HG02588 (cell line): ENCODE measurements around the gene GET4.
A peak's percentile ranks its signal among the peaks of the same experiment; 100 is the strongest.
"Not testable (repeated sequence)": the region's sequence is repeated elsewhere in the genome, so short reads cannot be mapped to it uniquely, and the experiment has no call there.

Source experiments
- ATAC-seq: cut with Tn5 transposase; IDR thresholded peaks from one replicate; pipeline ENCODE4 v1.9.1; 2021; ENCODE audit warnings: mild to moderate bottlenecking, moderate library complexity; ENCODE audit not compliant: unreplicated experiment

GET4 gene

DNA sequence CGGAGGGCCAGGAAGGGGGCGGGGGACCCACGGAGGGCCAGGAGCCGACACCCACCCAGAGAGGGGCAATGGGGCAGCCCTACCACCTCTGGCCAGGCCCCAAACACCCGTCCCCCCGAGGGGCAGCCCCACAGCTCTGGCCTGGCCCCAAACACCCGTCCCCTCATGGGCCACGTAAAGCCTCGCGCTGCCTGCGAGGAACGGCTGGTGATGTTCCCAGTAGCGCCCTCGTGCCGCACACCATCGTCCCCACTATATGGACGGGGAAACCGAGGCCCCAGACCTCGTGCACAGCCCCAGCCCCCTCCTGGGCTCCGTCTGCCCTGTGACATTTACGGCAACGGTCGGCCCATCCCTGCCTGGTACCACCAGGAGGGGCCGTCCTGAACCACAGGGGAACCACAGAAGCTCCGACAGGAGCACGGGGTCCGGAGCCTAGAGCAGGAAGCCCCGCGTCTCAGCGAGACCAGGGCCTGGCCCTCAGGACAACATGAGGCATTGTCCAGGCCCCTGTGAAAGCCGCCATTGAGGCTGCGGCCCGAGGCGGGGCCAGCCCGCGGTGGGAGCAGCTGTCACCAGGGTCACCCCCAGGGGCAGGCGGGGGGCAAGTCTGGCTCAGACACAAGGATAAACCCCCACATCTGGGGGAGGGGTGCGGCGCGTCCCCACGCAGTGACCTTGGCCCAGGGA lies 35.6 kb downstream of the GET4 start:
- ATAC-seq: no peak

GRCh38 chr7:913736-914520 lies 37.6 kb downstream of the GET4 start:
- ATAC-seq: no peak

DNA sequence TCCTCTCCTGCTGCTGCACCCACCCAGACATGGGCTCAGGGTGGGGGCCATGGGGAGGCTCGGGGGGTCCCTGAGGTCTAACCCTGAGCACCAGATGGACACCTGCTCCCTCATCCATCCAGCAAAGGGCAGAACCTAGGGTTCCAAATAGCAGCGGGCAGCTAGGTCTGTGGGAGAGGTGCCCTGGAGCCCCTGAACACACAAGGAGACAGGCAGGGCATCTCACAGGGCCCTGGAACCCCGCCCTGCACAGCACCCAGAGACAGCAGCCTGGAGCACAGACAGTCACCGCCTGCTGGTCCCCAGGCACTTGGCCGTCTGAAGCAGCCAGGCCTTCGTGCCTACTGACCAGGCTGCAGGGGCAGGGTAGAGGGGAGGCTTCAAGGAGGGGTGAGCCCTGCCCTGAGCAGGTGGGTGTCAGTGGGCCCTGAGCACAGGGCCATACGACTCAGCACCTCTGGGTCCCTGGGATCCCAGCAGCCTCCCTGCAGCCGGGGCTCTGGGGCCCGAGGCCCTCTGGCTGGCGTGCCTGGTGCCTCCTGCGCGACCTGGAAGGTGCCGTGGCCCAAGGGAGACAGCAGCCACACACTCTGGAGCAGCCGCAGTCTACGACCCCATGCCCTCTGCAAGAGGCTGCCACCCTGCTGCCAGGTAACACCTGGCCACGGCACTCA lies 38.3 kb downstream of the GET4 start:
- no peak for ATAC-seq

GRCh38 chr7:915291-916218 lies 39.2 kb downstream of the GET4 start:
- ATAC-seq: no peak

GRCh38 chr7:916291-916941 lies 40.1 kb downstream of the GET4 start:
- ATAC-seq: no peak

DNA sequence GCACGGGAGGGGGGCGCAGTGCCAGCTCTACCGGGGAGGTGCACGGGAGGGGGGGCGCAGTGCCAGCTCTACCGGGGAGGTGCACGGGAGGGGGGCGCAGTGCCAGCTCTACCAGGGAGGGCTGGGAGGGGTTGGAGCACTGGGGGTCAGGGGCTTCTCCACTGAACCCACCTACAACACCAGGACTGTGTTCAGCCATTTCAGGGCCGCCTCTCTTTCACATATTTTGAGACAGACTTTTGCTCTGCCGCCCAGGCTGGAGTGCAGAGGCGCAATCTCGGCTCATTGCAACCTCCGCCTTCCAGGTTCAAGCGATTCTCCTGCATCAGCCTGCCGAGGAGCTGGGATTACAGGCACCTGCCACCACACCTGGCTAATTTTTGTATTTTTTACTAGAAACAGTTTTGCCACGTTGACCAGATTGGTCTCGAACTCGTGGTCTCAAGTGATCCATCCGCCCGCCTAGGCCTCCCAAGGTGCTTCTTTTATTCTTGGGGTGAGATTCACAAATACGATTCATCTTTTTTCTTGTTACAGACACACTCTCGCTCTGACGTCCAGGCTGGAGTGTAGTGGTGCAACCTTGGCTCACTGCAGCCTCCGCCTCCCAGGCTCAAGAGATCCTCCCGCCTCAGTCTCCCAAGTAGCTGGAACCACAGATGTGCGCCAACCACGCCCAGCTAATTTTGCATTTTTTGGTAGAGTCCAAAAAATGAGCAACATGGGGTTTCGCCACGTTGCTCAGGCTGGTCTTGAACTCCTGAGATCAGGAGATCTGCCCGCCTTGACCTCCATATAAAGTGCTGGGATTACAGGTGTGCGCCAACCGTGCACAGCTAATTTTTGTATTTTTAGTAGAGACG lies 41.1 kb downstream of the GET4 start:
- no peak for ATAC-seq

- no peak for ATAC-seq
Observed at GRCh38 chr7:918118-918425, 41.7 kb downstream of the GET4 start.

GRCh38 chr7:918441-919113 lies 42.2 kb downstream of the GET4 start:
- no peak for ATAC-seq

GRCh38 chr7:919114-919442 lies 42.7 kb downstream of the GET4 start:
- ATAC-seq: no peak

DNA sequence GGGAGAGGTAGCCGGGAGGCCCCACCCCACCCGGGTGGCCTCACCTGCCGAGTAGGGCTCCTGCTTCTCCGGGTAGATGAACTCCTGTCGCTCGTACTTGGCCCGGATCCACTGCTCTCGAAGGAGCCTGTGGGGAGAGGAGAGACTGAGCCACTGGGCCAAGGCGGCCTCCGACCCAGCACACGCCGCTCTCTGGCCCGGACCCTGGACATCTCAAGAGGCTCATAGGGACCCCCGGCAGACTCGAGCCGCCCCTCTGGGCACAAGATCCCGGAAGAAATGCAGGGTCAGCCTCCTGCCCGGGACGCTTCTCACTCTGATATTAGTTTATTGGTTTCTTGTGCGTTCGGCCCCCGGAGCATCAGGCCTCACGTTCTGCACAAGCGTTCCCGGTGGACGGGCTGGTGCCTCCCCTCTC lies 43.6 kb downstream of the GET4 start:
- ATAC-seq: no peak

DNA sequence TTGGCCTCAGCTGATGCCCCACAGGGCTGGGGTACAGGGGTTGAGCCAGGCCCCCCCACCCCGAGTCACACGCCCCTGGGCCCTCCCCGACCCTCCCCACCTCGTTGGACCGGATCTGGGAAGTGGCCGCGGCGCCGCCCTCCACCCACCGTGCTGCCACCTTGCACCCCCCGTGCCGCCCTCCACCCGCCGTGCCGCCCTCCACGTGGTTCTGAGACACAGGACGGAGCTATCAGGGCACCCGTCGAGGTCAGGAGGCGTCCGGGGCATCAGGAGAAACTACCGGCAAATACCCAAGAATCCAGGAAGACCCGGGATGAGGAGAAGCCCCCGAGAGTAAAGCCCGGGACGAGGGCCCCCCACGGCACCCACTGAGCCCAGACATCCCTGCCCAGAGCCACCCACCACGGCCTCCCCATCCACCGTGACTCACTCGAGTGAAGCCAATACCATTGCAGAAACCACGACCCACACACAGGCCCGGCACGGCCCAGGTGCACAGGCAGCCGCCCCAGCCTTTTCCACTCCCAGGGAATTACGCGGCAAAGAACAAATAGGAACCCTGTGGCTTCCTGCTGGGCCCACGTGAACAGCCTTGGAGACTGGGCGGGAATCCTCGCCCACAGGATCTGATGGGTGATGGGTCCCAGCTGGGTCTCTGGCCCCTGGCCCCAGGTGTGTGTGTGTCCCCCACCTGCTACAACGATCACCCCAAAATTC lies 44.2 kb downstream of the GET4 start:
- ATAC-seq: no peak

- no peak for ATAC-seq
Observed at GRCh38 chr7:921071-921461, 44.7 kb downstream of the GET4 start.

DNA sequence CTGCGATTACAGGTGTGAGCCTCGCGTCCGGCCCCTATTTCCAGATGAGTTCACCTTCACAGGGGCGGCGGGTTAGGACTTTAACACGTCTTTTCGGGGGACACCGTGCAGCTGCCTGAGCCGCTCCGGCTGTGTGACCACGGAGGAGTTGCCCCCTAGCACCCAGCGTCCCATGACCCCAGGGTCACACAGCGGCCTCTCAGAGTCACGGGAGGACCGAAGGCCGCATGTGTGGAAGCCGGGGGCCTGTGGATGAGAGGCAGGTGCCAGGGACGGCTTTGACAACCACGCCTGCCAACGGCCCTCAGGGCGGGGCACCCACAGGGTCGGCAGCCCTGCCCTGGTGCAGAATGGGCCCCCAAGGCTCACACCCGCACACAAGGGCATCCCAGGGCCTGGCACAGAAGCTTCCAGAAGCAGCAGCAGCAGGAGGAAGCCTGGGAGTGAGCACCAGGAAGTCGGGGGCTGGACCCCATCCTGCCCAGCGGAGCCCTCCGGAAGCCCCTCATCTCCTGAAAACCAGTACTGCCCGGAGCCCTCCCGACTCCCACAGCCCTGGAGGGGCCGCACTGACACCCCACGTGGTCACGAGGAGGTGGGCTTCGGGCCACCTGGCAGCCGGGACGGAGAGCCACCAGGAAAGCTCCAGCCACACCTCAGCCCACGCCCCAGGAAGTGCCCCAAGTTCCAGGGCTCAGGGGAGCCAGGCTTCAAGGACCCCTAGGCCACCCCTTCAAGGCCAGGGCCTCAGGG lies 45.4 kb downstream of the GET4 start:
- no peak for ATAC-seq

DNA sequence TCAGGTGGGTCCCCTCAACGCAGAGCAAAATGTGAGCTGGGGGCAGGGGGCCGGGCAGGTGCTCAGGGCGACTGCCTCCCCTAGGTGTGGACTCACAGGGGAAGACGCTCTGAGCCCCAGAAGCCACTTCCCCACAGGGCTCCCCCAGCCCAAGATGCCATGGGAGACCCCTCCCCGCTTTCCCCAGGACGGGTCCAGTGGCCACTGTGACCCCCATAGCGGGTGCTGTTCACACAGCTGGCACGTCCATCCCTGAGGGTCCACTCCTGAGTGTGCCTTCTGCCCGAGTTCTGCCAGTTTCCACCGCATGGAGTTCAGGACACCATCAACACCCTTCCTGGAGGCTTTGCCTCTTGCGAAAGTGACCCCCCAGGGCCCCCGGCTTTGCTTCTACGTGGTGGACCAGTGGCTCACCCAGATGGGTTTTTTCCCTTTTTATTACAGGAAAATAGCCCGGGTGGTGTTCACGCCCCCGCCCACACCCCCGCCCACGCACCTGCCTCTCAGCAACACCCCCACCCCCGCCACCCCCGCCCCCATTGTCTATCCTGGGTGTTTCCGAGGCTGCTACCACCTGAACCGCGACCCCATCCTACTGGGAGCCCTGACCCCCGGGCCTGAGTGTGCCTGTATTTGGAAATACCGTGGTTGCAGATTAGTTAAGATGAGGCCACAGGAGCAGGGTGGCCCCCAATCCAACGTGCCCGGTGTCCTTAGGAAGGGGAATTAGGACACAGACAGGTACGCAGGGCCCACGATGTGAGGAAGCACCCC lies 46.2 kb downstream of the GET4 start:
- ATAC-seq: no peak

- peak; percentile 82 for ATAC-seq
Observed at GRCh38 chr7:923108-924041, 47.0 kb downstream of the GET4 start.

- not testable (repeated sequence) for ATAC-seq
Observed at GRCh38 chr7:924042-924441, 47.7 kb downstream of the GET4 start.
